Calu3 (cell line): ENCODE results near the gene PDCD6IP. TPM values are rescaled to one million over a fixed set of nuclear protein-coding genes. Genes with fewer than 3 reads are reported as not detected.
"Not testable (repeated sequence)": the region's sequence is repeated elsewhere in the genome, so short reads cannot be mapped to it uniquely, and the experiment has no call there.

Source experiments
- BruUV-seq: library from RNA; stranded (reverse); fragments of 400-500 nt; replicated peaks from 2 replicates; lab custom pipeline; 2021; lab: Mats Ljungman, UMichigan
- CTCF ChIA-PET: fragments of 300-600 bp; sonication (Branson Sonifier 250); formaldehyde crosslinking; loops from one replicate; lab custom pipeline; 2022; ENCODE audit warnings: antibody characterized with exemption; lab: Charles Lee
- DNase-seq: peaks from one replicate; pipeline ENCODE4 v3.0.0; 2022
- H3K27ac Mint-ChIP-seq: one replicate; pipeline ENCODE4 v1.8.0; 2022; ENCODE audit warnings: mixed read lengths; ENCODE audit not compliant: unreplicated experiment
- H3K27me3 Mint-ChIP-seq: one replicate; pipeline ENCODE4 v1.8.0; 2022; ENCODE audit warnings: mixed read lengths; ENCODE audit not compliant: unreplicated experiment
- H3K36me3 Mint-ChIP-seq: one replicate; pipeline ENCODE4 v1.8.0; 2022; ENCODE audit warnings: mild to moderate bottlenecking, moderate library complexity, mixed read lengths; ENCODE audit not compliant: insufficient read depth, unreplicated experiment
- H3K4me1 Mint-ChIP-seq: one replicate; pipeline ENCODE4 v1.8.0; 2022; ENCODE audit warnings: mild to moderate bottlenecking, low read depth, mixed read lengths; ENCODE audit not compliant: unreplicated experiment
- H3K4me3 Mint-ChIP-seq: one replicate; pipeline ENCODE4 v1.8.0; 2022; ENCODE audit warnings: mild to moderate bottlenecking, low read depth, moderate library complexity, mixed read lengths; ENCODE audit not compliant: unreplicated experiment
- H3K9me3 Mint-ChIP-seq: one replicate; pipeline ENCODE4 v1.8.0; 2022; ENCODE audit warnings: low read depth, mixed read lengths; ENCODE audit not compliant: unreplicated experiment
- intact Hi-C: fragments of 100-400 bp; cut with micrococcal nuclease; formaldehyde crosslinking; loops from one replicate; pipeline ENCODE4 v1.10.0; 2022; ENCODE audit not compliant: unreplicated experiment
- total RNA-seq: library from RNA; stranded (reverse); gene quantifications from 2 replicates; pipeline ENCODE4 v1.2.3, GENCODE V29; 2022
- TF ChIP-seq, protein P1 (sequence below): fragments of 200-600 bp; IDR thresholded peaks from one replicate; pipeline ENCODE4 v1.8.0; 2022; ENCODE audit warnings: antibody characterized with exemption; ENCODE audit not compliant: unreplicated experiment

Gene PDCD6IP
- total RNA-seq, 1 experiment from 2014 or later, result 213 TPM

DNA sequence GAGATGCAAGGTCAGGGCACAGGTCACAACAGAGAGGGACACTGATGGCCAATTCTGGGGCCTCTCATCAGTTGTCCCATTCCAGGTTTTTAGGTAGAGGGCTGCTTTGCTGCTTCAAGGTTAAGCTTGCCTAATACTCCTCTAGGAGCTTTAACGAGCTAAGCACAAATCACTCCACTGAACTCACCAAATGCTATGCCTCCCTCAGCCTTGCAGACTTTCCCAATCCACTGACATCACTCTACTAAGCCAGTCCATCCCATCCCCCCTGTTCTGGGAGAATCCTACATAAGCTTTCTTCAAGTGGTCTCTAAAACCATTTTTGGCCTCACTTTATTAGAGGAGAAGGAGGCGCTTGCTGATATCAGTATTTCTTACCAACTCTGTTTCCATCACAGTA is 24.8 kb upstream of the PDCD6IP start:
- Mint-ChIP-seq H3K27me3 (no peaks in the 10 kb centered on the region), H3K9me3 (no peaks in the 10 kb centered on the region), H3K36me3 (no peaks in the 10 kb centered on the region), H3K27ac (no peak overlapping the region), H3K4me3 (no peak overlapping the region), H3K4me1 (no peaks in the 10 kb centered on the region)
- CTCF ChIA-PET, result interaction anchor here (1.1 kb wide), 1 partner anchor 48 kb away, joined by 3 read pairs; no protein-coding TSS in a partner anchor
- no TSS peak for BruUV-seq
- intact Hi-C loops, result no loop called here
- DNase-seq, result no peak
- TF ChIP-seq, protein P1, sequence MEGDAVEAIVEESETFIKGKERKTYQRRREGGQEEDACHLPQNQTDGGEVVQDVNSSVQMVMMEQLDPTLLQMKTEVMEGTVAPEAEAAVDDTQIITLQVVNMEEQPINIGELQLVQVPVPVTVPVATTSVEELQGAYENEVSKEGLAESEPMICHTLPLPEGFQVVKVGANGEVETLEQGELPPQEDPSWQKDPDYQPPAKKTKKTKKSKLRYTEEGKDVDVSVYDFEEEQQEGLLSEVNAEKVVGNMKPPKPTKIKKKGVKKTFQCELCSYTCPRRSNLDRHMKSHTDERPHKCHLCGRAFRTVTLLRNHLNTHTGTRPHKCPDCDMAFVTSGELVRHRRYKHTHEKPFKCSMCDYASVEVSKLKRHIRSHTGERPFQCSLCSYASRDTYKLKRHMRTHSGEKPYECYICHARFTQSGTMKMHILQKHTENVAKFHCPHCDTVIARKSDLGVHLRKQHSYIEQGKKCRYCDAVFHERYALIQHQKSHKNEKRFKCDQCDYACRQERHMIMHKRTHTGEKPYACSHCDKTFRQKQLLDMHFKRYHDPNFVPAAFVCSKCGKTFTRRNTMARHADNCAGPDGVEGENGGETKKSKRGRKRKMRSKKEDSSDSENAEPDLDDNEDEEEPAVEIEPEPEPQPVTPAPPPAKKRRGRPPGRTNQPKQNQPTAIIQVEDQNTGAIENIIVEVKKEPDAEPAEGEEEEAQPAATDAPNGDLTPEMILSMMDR, result no peak

DNA sequence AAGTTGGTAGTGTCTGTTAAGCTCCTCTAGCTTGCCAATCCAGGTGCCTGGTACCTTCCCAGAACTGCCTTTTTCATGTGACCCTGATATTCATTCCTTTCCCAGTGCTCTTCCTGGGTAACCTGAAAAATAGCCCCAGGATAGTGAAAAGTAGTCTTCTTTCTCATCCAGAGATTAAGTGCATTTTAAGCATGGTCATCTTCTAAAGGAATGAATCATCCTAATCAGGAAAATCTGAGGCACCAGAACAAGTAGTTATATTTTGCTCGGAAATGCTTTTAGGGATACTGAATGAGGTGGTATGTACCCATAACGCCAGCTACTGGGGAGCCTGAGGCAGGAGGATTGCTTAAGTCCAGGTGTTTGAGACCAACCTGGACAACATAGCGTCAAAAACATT is 23.1 kb upstream of the PDCD6IP start:
- Mint-ChIP-seq H3K9me3 (no peaks in the 10 kb centered on the region), H3K36me3 (no peaks in the 10 kb centered on the region), H3K4me3 (no peak overlapping the region), H3K27ac (no peak overlapping the region), H3K27me3 (no peaks in the 10 kb centered on the region), H3K4me1 (no peaks in the 10 kb centered on the region)
- DNase-seq, result no peak
- intact Hi-C loops, result no loop called here
- TF ChIP-seq, protein P1, result no peak
- BruUV-seq, result no TSS peak
- CTCF ChIA-PET, result no interaction called here

DNA sequence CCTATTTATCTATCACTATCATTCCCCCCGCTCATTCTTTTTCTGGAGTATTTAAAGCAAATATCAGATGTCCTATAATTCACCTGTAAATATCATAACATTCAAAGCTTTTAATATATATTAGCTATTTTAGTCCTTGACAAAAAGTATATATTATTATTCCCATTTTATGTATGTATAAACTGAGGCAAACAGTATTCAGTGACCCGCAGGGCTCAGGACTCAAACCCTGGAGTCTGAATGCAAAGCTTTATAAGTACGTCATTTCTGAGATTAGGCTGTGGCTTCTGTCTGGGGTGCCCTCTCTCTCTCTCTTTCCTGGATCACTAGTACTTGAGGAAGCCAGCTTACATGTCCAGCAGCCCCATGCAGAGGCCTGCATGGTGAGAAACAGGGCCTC is 20.4 kb upstream of the PDCD6IP start:
- intact Hi-C loops, result no loop called here
- no peak for DNase-seq
- no peaks in the 10 kb centered on the region for H3K4me1 Mint-ChIP-seq
- no peaks in the 10 kb centered on the region for H3K27me3 Mint-ChIP-seq
- CTCF ChIA-PET, result interaction anchor here (1.4 kb wide), 1 partner anchor 9 kb away, joined by 4 read pairs; no protein-coding TSS in a partner anchor
- H3K36me3 Mint-ChIP-seq, result no peaks in the 10 kb centered on the region
- TF ChIP-seq, protein P1, result no peak
- H3K27ac Mint-ChIP-seq, result no peak overlapping the region
- BruUV-seq, result no TSS peak
- no peaks in the 10 kb centered on the region for H3K9me3 Mint-ChIP-seq
- H3K4me3 Mint-ChIP-seq, result no peak overlapping the region

DNA sequence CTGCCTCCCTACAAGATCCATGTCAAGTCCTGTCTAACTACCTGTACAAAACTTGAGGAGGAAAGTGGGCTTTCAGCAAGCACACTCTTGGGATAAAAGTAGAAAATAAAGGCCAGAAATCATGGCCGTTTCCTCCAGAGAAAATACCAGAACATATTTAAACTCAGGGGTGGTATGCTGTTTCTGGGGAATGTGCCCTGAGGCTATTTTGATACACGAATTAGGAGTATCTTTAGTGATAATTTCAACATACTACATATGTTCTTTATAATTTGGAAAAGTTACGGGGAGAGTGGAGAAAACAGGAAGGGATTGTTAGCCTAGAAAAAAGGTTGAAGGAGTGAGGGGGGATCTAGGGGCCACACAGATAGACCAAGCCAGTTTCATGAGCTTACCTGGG is 18.7 kb upstream of the PDCD6IP start:
- no peak for DNase-seq
- H3K36me3 Mint-ChIP-seq, result no peaks in the 10 kb centered on the region
- CTCF ChIA-PET, result no interaction called here
- intact Hi-C loops, result loop anchor here (10.0 kb wide), 1 partner anchor 645 kb away; no protein-coding TSS in a partner anchor
- TF ChIP-seq, protein P1, result no peak
- H3K9me3 Mint-ChIP-seq, result no peaks in the 10 kb centered on the region
- no peak overlapping the region for H3K4me3 Mint-ChIP-seq
- H3K27ac Mint-ChIP-seq, result no peak overlapping the region
- no peaks in the 10 kb centered on the region for H3K4me1 Mint-ChIP-seq
- no peaks in the 10 kb centered on the region for H3K27me3 Mint-ChIP-seq
- no TSS peak for BruUV-seq

DNA sequence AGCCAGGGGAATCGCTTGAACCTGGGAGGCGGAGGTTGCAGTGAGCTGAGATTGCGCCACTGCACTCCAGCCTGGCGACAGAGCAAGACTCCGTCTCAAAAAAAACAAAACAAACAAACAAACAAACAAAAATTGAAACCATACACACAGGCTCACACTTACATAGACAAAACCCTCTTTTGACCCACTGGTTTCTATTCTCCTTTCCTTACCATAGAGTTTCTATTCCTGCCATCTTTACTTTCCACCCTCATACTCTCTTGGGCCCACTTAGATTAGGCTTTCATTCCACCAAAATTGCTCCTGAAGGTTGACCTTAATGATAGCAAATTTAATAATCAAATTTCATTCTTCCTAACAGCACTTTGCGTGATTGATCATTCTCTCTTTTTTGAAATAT is 17.0 kb upstream of the PDCD6IP start:
- H3K27ac Mint-ChIP-seq, H3K4me3 Mint-ChIP-seq, CTCF ChIA-PET, H3K36me3 Mint-ChIP-seq, BruUV-seq, H3K27me3 Mint-ChIP-seq, H3K4me1 Mint-ChIP-seq, H3K9me3 Mint-ChIP-seq, DNase-seq: not testable (repeated sequence)
- intact Hi-C loops, result loop anchor here (10.0 kb wide), 1 partner anchor 647 kb away; no protein-coding TSS in a partner anchor
